A673 (cell line): ENCODE measurements around the gene EXOC4.

Experiments
- CTCF ChIP-seq: fragments of 300-800, 200-600 bp; sonication (generic); conservative IDR thresholded peaks from 2 replicates; pipeline ENCODE4 v1.5.1; 2017; ENCODE audit warnings: low read depth, mild to moderate bottlenecking, antibody characterized with exemption, low read length, moderate library complexity, mixed read lengths
- EZH2 ChIP-seq: fragments of 200-600 bp; sonication (generic); IDR thresholded peaks from 2 replicates; pipeline ENCODE4 v1.6.1; 2017; ENCODE audit warnings: borderline replicate concordance, low read depth, mild to moderate bottlenecking, mixed read lengths, antibody characterized with exemption, low read length; ENCODE audit not compliant: poor library complexity, severe bottlenecking

GRCh38 chr7:133275446-133276095 lies 22.7 kb downstream of the EXOC4 start:
- no peak for TF ChIP-seq CTCF
- TF ChIP-seq EZH2: no peak
